Natural killer cell treated with Interleukin-12 subunit alpha and Interleukin-12 subunit beta and Interleukin-15 and Interleukin-18, amount 100 ng/mL, for 72 hours (primary cell): Measurements from ENCODE around the gene ZNF544. TPM values are rescaled to one million over a fixed set of nuclear protein-coding genes. Genes with fewer than 3 reads are reported as not detected.
A peak's percentile ranks its signal among the peaks of the same experiment; 100 is the strongest.

Experiments
- ATAC-seq, 2 donors: fragments of 150-1000 bp; cut with Tn5 transposase in 1 of 2; sonication (Bioruptor Pico), chemical (Tn5 transposase) in 1 of 2; 2 replicates each; pipeline ENCODE4 v1.10.0; 2021
- DNase-seq: peaks from one replicate; pipeline ENCODE4 v3.0.0; 2022; ENCODE audit warnings: low spot score
- H3K27ac Mint-ChIP-seq, 2 donors: 1 replicate in 1 of 2; 2 replicates in 1 of 2; pipeline ENCODE4 v1.8.0; 2022; ENCODE audit warnings: mixed read lengths in 2 of 2, mild to moderate bottlenecking in 1 of 2, moderate library complexity in 1 of 2
- H3K27me3 Mint-ChIP-seq, 2 donors: 1 replicate in 1 of 2; 2 replicates in 1 of 2; pipeline ENCODE4 v1.8.0; 2022; ENCODE audit warnings: mixed read lengths in 2 of 2
- H3K36me3 Mint-ChIP-seq: one replicate; pipeline ENCODE4 v1.8.0; 2022; ENCODE audit warnings: mixed read lengths
- H3K4me1 Mint-ChIP-seq, 2 donors: 1 replicate in 1 of 2; 2 replicates in 1 of 2; pipeline ENCODE4 v1.8.0; 2022; ENCODE audit warnings: low read depth in 2 of 2, mixed read lengths in 2 of 2, mild to moderate bottlenecking in 1 of 2
- H3K4me3 Mint-ChIP-seq: one replicate; pipeline ENCODE4 v1.8.0; 2022; ENCODE audit warnings: mixed read lengths
- H3K9me3 Mint-ChIP-seq: 2 replicates; pipeline ENCODE4 v1.8.0; 2022; ENCODE audit warnings: mixed read lengths
- total RNA-seq, 2 donors: library from RNA; stranded (reverse); gene quantifications; one replicate each; pipeline ENCODE4 v1.2.3, GENCODE V29; 2022

The ZNF544 gene
- total RNA-seq = 10 to 100 TPM; 40.9 to 48.2 TPM

GRCh38 chr19:58228585-58229254 is at the start of gene ZNF544:
Gene ZNF544 (plus strand): TSS chr19:58228914. CDS start chr19:58244024, 15,110 bp downstream.
- H3K4me3 Mint-ChIP-seq = peak within 1 kb of the TSS; percentile 95
- ATAC-seq = peak; percentile 95 to 96
- DNase-seq = peak; percentile 87
- H3K27me3 Mint-ChIP-seq = peaks cover 0 to 5% of the 10 kb centered on the region in 2 donors
- H3K9me3 Mint-ChIP-seq = peaks cover 18% of the 10 kb centered on the region
- H3K4me1 Mint-ChIP-seq = peaks cover 27 to 30% of the 10 kb centered on the region in 2 donors
- peaks cover 49% of the 10 kb centered on the region for H3K36me3 Mint-ChIP-seq
- H3K27ac Mint-ChIP-seq = peak within 1 kb of the TSS; percentile 88 to 90

DNA sequence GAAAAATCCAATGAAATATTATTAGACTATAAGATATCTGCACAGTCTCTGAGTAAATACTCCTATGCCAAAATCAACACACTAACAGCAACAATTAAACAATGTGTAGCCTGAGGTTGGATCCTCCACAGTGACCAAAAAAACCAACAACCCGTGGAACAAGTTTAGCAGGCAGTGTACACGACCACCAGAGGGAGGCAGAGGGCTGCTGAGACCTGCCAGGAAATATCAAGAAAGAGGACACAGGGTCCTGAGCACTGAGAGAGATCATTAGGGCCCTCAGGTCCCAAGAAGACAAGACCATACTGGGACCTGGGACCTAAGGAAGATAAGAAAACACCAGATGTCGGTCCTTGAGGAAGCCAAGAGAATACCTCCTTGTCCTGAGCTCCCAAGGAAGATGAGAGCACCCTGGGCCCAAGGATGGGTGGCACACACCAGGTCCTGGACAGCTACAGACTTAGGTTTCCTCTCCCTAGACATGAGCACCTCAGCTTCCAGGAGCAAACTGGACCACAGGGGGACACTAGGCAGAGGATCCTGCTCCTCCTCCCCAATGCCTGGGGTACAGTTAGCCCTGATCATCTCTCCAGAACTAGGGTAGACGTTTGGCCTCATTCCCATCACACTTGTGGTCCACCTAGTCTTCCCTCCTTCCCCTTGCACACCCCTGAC is 46.7 kb upstream of the ZNF544 start:
- no peak for ATAC-seq
- peaks cover 54% of the 10 kb centered on the region for H3K36me3 Mint-ChIP-seq
- H3K27me3 Mint-ChIP-seq = no peaks in the 10 kb centered on the region
- H3K9me3 Mint-ChIP-seq = peaks cover 18% of the 10 kb centered on the region
- peaks cover 20 to 22% of the 10 kb centered on the region in 2 donors for H3K4me1 Mint-ChIP-seq
- H3K4me3 Mint-ChIP-seq = peak overlapping the region; percentile 99
- DNase-seq = no peak
- H3K27ac Mint-ChIP-seq = peak overlapping the region; percentile 99 to 100

- Mint-ChIP-seq H3K9me3 (peaks cover 18% of the 10 kb centered on the region), H3K27me3 (no peaks in the 10 kb centered on the region), H3K36me3 (peaks cover 54% of the 10 kb centered on the region), H3K4me1 (peaks cover 20 to 22% of the 10 kb centered on the region in 2 donors), H3K4me3 (peak overlapping the region; percentile 99), H3K27ac (peak overlapping the region; percentile 99 to 100)
- DNase-seq (peak; percentile 93), ATAC-seq (peak in 1 of 2 donors; percentile 91)
Observed at GRCh38 chr19:58182577-58182988, 46.1 kb upstream of the ZNF544 start.

DNA sequence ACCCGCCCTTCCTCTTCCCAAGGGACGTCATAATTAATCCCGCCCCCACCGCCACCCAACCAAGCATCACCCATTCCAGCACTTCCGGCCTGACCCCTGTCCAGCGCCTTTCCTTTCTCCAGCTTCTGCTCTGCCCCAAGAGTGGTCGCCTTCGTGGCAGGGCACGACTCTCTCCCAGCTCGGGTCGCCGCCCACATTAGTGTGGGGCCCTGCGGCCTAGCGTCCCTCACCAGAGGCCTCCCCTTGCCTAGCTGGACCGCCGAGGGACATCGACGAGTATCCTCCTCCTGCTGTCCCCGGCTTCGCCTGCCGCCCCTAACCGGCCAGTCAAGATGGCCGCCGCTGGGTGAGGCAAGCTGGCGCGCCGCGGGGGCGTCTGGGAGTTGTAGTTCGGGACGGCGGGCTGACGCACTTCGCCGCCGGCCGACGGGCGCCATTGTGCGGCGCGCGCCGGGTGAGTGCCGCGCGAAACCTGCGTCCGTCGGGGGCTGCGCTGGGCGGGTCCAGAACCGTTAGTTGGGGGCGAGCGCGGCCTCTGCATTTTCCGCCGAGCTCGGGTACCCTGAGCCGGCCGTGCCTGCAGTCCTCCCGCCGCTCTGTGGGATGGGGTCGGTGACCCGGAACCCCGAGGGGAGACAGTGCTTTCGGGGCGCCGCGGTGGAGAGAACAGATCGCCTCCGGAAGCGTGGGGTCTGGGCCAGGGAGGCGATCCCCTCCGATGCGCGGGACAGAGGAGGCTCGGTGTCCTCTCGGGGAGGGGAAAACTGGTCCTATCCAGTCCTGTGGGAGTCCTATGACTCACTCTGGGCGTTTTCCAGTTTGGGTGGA is 45.5 kb upstream of the ZNF544 start, which contains the start of gene ZNF274:
TSS of gene ZNF274 (plus strand) at position 73 of the 828 bp plus-strand sequence. CDS start 905 bp downstream, outside the sequence.
- H3K27ac Mint-ChIP-seq = peak within 1 kb of the TSS; percentile 99 to 100
- H3K36me3 Mint-ChIP-seq = peaks cover 54% of the 10 kb centered on the region
- peak within 1 kb of the TSS; percentile 99 for H3K4me3 Mint-ChIP-seq
- no peaks in the 10 kb centered on the region for H3K27me3 Mint-ChIP-seq
- peaks cover 14% of the 10 kb centered on the region for H3K9me3 Mint-ChIP-seq
- peaks cover 20 to 22% of the 10 kb centered on the region in 2 donors for H3K4me1 Mint-ChIP-seq
- DNase-seq = peak; percentile 97
- ATAC-seq = peak; percentile 94 to 95

- Mint-ChIP-seq H3K27ac (peak overlapping the region; percentile 99 to 100), H3K4me1 (peaks cover 20 to 22% of the 10 kb centered on the region in 2 donors), H3K4me3 (peak overlapping the region; percentile 99), H3K36me3 (peaks cover 57% of the 10 kb centered on the region), H3K9me3 (peaks cover 14% of the 10 kb centered on the region), H3K27me3 (no peaks in the 10 kb centered on the region)
- no peak for DNase-seq
- ATAC-seq = no peak
Observed at GRCh38 chr19:58183817-58184215, 44.9 kb upstream of the ZNF544 start.

DNA sequence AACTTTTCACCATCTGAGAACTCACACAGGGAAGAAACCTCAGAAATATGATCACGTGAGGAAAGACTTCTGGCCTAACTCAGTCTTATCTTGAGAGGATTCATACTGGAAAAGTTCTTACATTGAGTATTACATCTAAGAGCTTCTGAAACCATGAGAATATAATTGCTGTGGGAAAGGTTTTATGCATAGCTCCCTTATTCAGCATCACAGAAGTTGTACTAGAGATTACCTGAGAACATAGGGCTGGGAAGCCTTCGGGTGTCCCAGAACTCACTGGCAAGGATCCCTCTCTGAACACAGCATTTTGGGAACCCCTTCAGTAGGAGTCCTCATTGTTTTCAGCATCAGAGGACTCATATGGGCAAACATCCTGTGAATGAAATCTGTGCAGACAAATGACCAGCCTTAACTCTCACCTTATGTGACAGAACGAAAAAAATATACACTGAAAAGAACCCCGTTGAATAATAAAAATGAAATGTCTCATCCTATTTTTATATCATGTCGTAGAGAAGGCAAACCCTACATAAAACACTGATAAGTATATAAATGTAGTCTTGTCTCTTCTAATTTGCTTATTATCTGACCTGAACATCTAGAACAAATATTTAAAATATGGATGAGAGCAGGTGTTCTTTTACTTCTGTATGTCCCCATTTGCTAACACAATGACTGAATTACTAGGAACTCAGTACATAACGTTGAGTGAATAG is 31.7 kb upstream of the ZNF544 start:
- Mint-ChIP-seq H3K27me3 (no peaks in the 10 kb centered on the region), H3K9me3 (peaks cover 29% of the 10 kb centered on the region), H3K27ac (no peak overlapping the region), H3K36me3 (peaks cover 81% of the 10 kb centered on the region), H3K4me1 (peaks cover 0 to 8% of the 10 kb centered on the region in 2 donors), H3K4me3 (no peak overlapping the region)
- ATAC-seq = no peak
- no peak for DNase-seq

DNA sequence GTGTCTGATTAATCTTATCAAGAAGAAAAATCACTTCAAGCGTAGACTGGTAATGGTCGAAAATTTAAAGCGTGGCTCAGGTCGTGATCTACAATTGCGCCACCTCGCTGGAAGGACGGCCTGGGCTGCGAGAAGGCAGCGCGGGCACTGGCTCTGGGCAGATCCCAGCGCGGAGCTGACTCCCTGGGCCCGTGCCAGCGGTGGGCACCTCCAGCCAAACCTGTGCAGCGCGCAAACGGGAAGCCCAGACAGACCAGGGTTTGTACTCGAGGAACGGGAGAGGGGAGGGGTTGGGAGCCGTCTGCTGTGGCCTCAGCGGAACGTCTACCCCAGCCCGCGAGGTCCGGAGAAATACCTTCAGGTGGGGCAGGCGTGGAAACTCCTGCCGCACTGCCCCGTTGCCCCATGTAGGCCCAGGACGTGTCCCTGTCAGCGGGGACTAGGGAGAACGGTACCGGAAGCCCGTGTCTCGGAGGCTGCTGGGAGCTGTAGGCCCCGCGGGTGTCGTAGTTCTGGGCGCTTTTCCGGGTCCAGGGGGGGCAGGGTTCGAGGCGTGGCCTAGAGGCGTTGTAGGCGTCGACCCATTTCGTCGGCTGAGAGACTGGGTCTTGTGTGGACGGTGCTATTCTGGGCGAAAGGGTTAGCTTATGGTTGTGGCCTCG is 24.8 kb upstream of the ZNF544 start:
- H3K27ac Mint-ChIP-seq = no peak overlapping the region
- no peak for ATAC-seq
- no peak overlapping the region for H3K4me3 Mint-ChIP-seq
- no peaks in the 10 kb centered on the region for H3K27me3 Mint-ChIP-seq
- DNase-seq = no peak
- peaks cover 0 to 22% of the 10 kb centered on the region in 2 donors for H3K4me1 Mint-ChIP-seq
- peaks cover 83% of the 10 kb centered on the region for H3K36me3 Mint-ChIP-seq
- H3K9me3 Mint-ChIP-seq = peaks cover 39% of the 10 kb centered on the region

GRCh38 chr19:58204566-58204965 is 24.1 kb upstream of the ZNF544 start:
- no peak for DNase-seq
- peaks cover 43% of the 10 kb centered on the region for H3K9me3 Mint-ChIP-seq
- ATAC-seq = no peak
- no peak overlapping the region for H3K4me3 Mint-ChIP-seq
- H3K27ac Mint-ChIP-seq = no peak overlapping the region
- peaks cover 86% of the 10 kb centered on the region for H3K36me3 Mint-ChIP-seq
- H3K4me1 Mint-ChIP-seq = peaks cover 0 to 22% of the 10 kb centered on the region in 2 donors
- H3K27me3 Mint-ChIP-seq = no peaks in the 10 kb centered on the region

DNA sequence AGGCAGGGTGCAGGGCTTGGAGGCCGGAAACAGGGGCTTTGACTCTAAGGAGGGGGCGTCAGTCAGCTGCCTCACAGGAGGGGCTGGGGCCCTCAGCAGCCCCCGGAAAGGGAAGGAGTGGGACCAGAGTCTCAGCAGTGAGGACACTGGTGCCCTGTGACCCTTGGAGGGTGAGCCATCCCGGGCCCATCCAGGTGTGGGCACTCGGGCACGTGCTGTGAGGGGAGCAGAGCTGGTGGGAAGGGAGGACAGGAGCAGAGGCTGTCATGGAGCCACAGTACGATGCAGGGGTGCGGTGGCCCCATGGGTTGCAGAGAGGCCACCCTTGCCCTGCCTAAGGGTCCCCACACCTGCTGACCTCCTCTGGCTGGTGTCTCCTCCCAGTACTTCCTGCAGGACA is 19.1 kb upstream of the ZNF544 start:
- ATAC-seq = peak in 1 of 2 donors; percentile 27
- Mint-ChIP-seq H3K9me3 (peaks cover 42% of the 10 kb centered on the region), H3K36me3 (peaks cover 82% of the 10 kb centered on the region), H3K4me3 (no peak overlapping the region), H3K4me1 (peaks cover 0 to 12% of the 10 kb centered on the region in 2 donors), H3K27me3 (no peaks in the 10 kb centered on the region), H3K27ac (no peak overlapping the region)
- DNase-seq = no peak

GRCh38 chr19:58212336-58213074 is 16.2 kb upstream of the ZNF544 start:
- DNase-seq (no peak), ATAC-seq (no peak)
- Mint-ChIP-seq H3K27me3 (no peaks in the 10 kb centered on the region), H3K4me1 (peaks cover 0 to under 1% of the 10 kb centered on the region in 2 donors), H3K4me3 (no peak overlapping the region), H3K27ac (no peak overlapping the region), H3K36me3 (peaks cover 68% of the 10 kb centered on the region), H3K9me3 (peaks cover 29% of the 10 kb centered on the region)

DNA sequence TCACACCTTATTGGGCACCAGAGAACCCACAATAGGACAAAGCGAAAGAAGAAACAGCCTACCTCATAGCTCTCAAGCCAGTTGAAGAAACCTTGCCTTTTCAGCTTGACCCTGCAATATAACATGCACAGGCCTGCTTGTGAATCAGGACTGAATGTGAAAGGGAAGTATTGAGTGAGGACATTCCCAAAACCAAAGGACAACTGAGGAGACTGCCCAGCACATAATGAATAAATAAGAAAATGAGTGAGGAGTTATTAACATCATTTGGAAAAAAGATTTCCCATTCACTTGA is 15.7 kb upstream of the ZNF544 start:
- no peaks in the 10 kb centered on the region for H3K4me1 Mint-ChIP-seq
- ATAC-seq (no peak), DNase-seq (no peak)
- no peak overlapping the region for H3K4me3 Mint-ChIP-seq
- H3K9me3 Mint-ChIP-seq = peaks cover 24% of the 10 kb centered on the region
- no peaks in the 10 kb centered on the region for H3K27me3 Mint-ChIP-seq
- no peak overlapping the region for H3K27ac Mint-ChIP-seq
- peaks cover 67% of the 10 kb centered on the region for H3K36me3 Mint-ChIP-seq

DNA sequence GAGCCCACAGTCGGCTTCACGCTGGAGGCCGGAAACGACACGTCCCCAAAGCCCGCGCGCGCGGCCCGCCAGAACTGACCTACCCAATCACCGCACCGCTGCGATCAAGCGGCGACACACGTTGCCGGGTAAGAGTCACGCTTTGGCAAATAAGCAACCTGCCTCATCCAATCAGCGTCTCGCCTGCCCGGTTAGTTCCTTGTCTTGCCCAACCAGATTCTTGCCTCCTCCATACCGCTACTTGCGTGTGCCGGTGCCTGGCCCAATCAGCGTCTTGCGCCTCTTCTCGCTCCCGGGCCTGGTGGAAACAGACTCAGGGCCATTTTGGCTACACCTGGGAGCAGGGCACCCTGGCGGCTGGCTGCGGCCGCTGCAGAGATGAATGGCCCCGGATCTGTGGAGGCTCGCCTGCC is 11.6 kb upstream of the ZNF544 start:
- ATAC-seq (no peak), DNase-seq (no peak)
- Mint-ChIP-seq H3K9me3 (peaks cover 17% of the 10 kb centered on the region), H3K27ac (no peak overlapping the region), H3K36me3 (peaks cover 37% of the 10 kb centered on the region), H3K27me3 (no peaks in the 10 kb centered on the region), H3K4me1 (no peaks in the 10 kb centered on the region), H3K4me3 (no peak overlapping the region)
